COLO668 (cell line): ENCODE results near the gene CDX2.

Experiments used
- DNase-seq: peaks from one replicate; lab custom pipeline; 2025; ENCODE audit not compliant: unreplicated experiment; lab: John Stamatoyannopoulos, UW

The CDX2 gene

DNA sequence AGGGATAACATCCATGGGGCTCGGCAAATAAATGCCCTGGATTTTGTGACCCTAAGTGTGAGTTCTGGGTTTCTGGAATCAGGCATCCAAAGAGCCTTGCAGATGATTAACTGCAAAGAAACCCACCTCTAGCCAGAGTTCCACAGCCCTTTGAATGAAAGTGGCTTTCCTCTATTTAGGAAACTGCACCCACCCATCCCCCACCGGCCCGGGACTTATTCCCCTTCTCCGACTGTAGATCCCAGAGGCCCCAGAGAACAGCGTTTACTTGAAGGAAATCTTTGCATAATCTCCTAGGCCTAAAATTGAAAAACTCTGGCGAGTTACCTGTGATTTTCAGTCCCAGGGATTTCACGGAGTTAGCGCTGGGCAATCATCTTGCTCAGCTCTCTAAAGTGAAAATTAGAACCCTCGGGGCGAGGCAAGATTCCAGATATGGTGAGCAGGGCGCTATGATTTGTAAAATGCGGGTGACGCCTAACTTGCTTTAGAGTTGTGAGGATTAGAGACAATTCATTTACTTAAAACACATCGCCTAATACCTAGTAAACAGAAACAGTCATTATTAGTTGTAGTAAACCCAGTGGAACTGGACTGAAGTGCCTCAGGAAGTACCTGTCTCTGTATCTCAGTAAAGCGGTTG is 10.0 kb upstream of the CDX2 start:
- DNase-seq = no peak

- no peak for DNase-seq
These were observed 9.3 kb upstream of the CDX2 start for GRCh38 chr13:27978301-27978968.

GRCh38 chr13:27977476-27978300 is 8.6 kb upstream of the CDX2 start:
- peak; percentile 82 for DNase-seq

- no peak for DNase-seq
These were observed 7.4 kb upstream of the CDX2 start for GRCh38 chr13:27976362-27977091.

DNA sequence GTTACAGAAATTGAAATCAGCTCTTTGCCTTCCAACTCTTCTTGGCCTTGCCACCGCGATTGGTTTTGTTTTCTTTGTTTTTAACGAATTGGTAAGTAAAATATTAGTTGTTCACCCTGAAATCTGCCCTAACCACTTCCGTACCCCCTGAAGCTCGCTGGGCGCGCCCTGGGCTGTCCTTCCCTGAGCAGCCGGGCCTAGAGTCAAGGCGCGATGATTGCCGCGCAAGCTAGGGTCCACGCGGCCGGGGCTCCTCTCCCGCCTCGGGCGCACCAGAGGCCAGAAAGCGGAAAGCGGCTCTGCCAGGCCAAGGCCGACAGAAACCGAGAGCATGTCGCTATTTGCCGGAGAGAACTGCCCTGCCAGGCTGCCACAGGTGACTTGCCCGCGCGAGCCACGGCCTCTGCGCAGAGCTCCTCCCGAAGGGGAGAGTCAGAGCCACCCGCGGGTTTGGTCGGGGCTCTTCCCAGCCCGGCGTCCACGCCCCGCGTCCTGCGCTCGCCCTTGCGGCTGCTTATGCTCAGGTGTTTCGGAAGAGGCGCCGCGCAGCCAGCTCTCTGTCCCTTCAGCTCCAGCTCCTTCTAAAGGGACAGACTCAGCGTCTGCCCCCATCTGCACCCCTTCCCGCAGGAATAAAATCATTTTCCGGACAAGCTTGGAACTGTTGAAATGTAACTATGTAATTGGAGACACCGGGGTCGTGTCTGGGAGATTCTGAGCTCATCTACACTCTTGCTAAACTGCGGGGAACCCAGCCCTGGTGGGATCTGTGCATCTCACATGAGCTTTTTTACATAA is 6.6 kb upstream of the CDX2 start:
- no peak for DNase-seq

DNA sequence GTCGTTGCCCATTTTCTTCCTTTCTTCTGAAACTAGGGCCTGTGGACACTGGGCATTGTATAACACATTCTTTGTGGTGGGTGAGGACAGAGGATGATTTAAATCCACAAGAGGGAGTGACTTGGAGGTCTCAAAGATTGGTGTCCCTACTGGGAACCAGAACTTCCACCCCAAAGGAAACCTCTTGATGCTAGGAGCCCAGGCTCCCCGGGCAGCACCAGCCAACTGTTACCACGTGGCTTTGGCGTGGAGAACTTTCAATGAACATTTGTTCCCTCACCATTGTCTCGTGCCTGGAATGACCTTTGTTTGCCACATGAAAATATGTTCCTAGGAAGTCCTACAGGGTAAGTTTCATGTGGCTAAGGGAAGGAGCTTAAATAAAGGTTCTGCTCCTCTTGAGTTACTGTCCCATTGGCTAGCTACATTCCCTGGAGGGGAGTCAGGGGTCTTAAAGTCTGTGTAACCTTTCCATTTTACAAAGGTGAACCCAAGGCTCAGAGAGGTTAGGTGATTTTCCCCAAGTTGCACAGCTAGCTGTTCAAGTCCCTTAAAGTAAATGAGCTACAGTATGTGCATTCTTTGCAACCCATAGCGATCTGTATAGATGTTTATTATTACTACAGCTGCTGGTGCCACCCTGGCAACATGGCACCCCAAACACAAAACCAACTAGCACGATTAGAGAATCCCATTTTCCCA is 5.0 kb upstream of the CDX2 start:
- DNase-seq = no peak

- no peak for DNase-seq
These were observed 4.2 kb upstream of the CDX2 start for GRCh38 chr13:27973291-27973690.

- DNase-seq = no peak
These were observed 3.3 kb upstream of the CDX2 start for GRCh38 chr13:27972478-27972820.

GRCh38 chr13:27971776-27972477 is 2.8 kb upstream of the CDX2 start:
- no peak for DNase-seq

DNA sequence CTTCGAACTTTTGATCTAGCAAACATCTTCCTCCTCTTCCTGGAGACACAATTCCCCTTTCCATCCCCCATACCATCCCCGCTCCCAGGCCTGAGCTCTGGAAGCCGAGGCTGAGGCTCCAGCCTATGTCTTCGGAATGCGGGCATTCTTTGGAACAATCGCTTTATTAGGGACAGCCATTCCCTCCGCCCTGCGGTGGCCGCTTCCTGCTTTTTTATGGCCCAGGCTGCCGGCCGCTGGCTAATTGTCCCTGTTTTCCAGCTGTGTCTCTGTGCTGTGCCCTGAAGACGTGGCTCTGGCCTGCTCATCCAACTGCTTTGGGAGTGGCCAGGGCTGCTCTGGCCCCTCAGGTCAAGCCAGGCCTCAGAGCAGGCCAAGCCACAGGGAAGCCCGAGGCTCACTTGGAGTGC is 2.1 kb upstream of the CDX2 start:
- DNase-seq = no peak

DNA sequence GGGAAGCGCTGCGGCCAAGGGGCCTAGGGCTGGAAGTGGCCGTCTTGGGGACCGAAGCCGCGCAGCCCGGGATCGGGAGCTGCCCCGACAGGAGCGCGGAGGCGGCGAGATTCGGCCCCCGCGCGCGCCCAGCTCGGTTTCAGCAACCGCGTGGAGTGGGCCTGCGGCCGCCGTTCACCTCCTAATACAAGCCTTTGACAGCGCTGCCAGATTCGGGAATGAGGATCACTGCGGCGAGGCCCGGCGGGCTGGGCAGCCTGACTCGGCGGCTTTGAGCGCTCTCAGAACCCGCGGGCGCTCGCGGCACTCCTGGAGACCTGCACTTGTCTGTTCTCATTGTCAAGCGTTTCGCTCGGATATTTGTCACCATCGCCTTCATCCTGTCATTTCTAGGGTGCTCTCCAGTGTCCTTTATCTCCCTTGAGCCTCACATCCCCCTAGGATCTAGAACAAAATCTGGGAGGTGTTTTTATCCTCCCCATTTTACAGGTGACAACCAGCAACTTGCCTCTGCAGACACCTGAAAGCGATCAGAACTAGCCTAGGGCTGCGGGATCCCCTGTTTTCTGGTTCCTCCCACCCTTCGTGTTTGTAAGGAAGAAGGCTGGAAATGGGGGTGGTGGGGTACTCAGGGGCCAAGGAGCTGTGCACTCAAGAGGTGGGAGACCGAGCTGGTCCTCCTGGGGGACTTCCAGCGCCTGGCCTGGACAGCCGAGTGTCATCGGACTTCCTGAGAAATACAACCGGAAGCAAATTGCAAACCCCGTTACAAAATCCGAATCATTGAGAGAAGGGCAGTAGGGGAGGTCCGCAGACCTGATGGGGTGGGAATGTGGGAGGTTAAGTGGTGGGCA is 1.5 kb upstream of the CDX2 start:
- no peak for DNase-seq

DNA sequence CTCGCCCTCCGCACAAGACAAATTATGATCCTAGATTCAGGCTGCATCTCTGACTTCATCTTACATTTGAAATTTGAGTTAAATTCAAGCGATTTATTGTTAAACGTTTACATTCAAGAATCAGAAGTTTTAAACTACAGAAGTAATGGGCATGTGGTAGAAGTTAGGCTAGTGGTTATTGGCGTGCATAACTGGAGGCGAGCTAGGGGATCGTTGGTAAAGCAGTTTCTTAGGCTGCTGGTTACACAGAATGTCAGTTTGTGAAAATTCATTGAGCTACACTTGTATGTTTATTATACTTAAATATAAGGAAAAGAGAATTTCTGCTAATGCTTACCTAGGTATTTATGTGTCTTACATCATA is 733 bp upstream of the CDX2 start:
- no peak for DNase-seq

DNA sequence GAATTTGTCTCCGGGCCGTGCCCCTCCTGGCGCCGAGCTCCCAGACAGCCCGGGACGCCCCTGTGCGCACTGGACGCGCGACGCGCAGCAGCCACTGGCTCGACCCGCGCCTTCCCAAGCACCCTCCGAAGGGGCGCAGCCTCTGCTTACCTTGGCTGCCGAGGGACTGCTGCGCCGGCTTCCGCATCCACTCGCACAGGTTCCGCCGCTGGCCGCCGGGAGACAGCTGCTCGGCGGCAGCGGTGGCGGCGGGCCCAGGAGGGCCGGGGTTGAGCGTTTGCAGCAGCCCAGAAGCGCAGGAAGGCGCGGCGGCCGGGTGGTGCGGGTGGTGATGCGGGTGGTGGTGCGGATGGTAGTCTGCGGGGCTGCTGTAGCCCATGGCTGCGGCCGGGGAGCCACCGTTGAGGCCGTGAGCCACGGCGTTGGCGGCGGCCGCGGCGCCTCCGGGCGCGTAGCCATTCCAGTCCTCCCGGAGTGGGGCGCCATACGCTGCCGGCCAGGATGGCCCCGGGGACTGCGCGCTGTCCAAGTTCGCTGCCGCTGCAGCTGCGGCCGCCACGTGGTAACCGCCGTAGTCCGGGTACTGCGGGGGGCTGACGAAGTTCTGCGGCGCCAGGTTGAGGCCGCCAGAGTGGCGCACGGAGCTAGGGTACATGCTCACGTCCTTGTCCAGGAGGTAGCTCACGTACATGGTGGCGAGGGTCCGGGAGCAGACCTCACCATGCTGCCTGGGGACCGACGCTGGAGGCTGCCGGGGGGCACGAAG is 616 bp downstream of the CDX2 start:
- DNase-seq = peak; percentile 90

DNA sequence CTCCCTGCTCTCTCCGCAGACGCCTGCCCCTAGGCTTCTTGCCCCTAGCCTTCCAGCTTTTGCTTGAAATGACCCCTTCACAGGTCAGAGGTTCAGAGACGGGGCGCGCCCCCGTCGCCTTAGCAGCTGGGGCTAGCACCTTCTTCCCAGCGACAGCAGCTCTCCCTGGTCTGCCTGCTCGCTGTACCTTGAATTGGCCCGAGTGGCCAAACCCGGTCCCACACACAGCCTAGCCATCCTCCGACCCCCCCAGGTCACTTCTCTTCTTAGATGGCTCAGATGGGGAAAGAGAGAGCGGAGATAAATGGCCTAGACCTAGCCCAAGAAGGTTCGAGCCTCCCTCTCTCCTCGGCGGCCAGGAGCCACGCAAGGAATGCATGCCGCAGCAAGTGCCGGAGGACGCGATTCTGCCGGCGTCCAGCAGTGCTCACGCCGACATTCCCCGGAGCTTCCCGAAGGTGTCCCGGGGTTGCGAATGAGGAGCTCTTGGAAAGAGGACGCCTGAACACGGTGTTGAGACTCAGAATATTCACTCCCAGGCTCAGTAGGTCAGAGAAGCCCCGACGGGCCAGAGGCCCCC is 1.3 kb downstream of the CDX2 start:
- peak; percentile 71 for DNase-seq

GRCh38 chr13:27967203-27967735 is 1.8 kb downstream of the CDX2 start:
- DNase-seq = no peak

GRCh38 chr13:27966641-27967202 is 2.4 kb downstream of the CDX2 start:
- DNase-seq = no peak
